SK-N-SH treated with all-trans-retinoic acid at 6 μM for 48 hours (cell line): Measurements from ENCODE around the gene ADGRV1.

Experiments
- ATAC-seq: fragments of 200-7000 bp; cut with Tn5 transposase; 3 replicates; pipeline ENCODE4 v1.9.1; 2020; ENCODE audit warnings: mild to moderate bottlenecking, moderate library complexity
- ARNTL ChIP-seq: fragments of 450-650 bp; formaldehyde crosslinking; IDR thresholded peaks from 2 replicates; pipeline ENCODE4 v1.5.0; 2020; ENCODE audit warnings: low read depth, mild to moderate bottlenecking, moderate library complexity, borderline replicate concordance
- CSDC2 ChIP-seq: fragments of 250-450 bp; sonication (Bioruptor Pico); IDR thresholded peaks from 2 replicates; pipeline ENCODE4 v1.5.0; 2020; ENCODE audit warnings: mild to moderate bottlenecking, moderate library complexity
- ESRRG ChIP-seq: fragments of 250-450 bp; sonication (Bioruptor Pico); IDR thresholded peaks from 2 replicates; pipeline ENCODE4 v1.6.1; 2021; ENCODE audit warnings: mild to moderate bottlenecking
- GLIS3 ChIP-seq: fragments of 250-450 bp; sonication (Bioruptor Pico); IDR thresholded peaks from 2 replicates; pipeline ENCODE4 v1.5.0; 2020; ENCODE audit warnings: mild to moderate bottlenecking, moderate library complexity
- ISL1 ChIP-seq: fragments of 250-450 bp; sonication (Bioruptor Pico); IDR thresholded peaks from 2 replicates; pipeline ENCODE4 v2.1.2; 2022; ENCODE audit warnings: mild to moderate bottlenecking, moderate library complexity
- OSR1 ChIP-seq: fragments of 250-450 bp; sonication (Bioruptor Pico); IDR thresholded peaks from 2 replicates; pipeline ENCODE4 v1.8.0; 2022; ENCODE audit warnings: moderate library complexity, mild to moderate bottlenecking, inconsistent platforms
- PPARA ChIP-seq: fragments of 250-450 bp; sonication (Bioruptor Pico); IDR thresholded peaks from 2 replicates; pipeline ENCODE4 v1.5.0; 2020; ENCODE audit warnings: mild to moderate bottlenecking, borderline replicate concordance
- RARB ChIP-seq: fragments of 250-450 bp; sonication (Bioruptor Pico); IDR thresholded peaks from 2 replicates; pipeline ENCODE4 v1.8.0; 2021; ENCODE audit warnings: mild to moderate bottlenecking, moderate library complexity
- SNAI2 ChIP-seq: fragments of 250-450 bp; sonication (Bioruptor Pico); IDR thresholded peaks from 2 replicates; pipeline ENCODE4 v1.5.0; 2020; ENCODE audit warnings: mild to moderate bottlenecking, moderate library complexity
- TCF4 ChIP-seq: fragments of 250-450 bp; sonication (Bioruptor Pico); IDR thresholded peaks from 2 replicates; pipeline ENCODE4 v1.8.0; 2021; ENCODE audit warnings: mild to moderate bottlenecking, moderate library complexity, borderline replicate concordance
- TOX ChIP-seq: fragments of 250-450 bp; sonication (Bioruptor Pico); IDR thresholded peaks from 2 replicates; pipeline ENCODE4 v1.8.0; 2021; ENCODE audit warnings: mild to moderate bottlenecking, moderate library complexity, borderline replicate concordance
- ZC3H10 ChIP-seq: fragments of 250-450 bp; sonication (Bioruptor Pico); IDR thresholded peaks from 2 replicates; pipeline ENCODE4 v1.5.1; 2021; ENCODE audit warnings: mild to moderate bottlenecking, moderate library complexity
- ZFP3 ChIP-seq: fragments of 250-450 bp; sonication (Bioruptor Pico); IDR thresholded peaks from 2 replicates; pipeline ENCODE4 v1.5.0; 2020; ENCODE audit warnings: mild to moderate bottlenecking, moderate library complexity
- ZFP30 ChIP-seq: fragments of 450-650 bp; formaldehyde crosslinking; IDR thresholded peaks from 2 replicates; pipeline ENCODE4 v1.5.0; 2022; ENCODE audit warnings: mild to moderate bottlenecking, moderate library complexity
- ZNF565 ChIP-seq: fragments of 450-650 bp; formaldehyde crosslinking; conservative IDR thresholded peaks from 2 replicates; pipeline ENCODE4 v1.5.0; 2020; ENCODE audit warnings: low read depth, mild to moderate bottlenecking, moderate library complexity
- ZNF70 ChIP-seq: fragments of 450-650 bp; formaldehyde crosslinking; IDR thresholded peaks from 2 replicates; pipeline ENCODE4 v1.5.0; 2020; ENCODE audit warnings: mild to moderate bottlenecking, moderate library complexity
- TF ChIP-seq, protein P1 (sequence below): fragments of 250-450 bp; sonication (Bioruptor Pico); IDR thresholded peaks from 2 replicates; pipeline ENCODE4 v1.5.1; 2020; ENCODE audit warnings: low read depth, mild to moderate bottlenecking, moderate library complexity
- TF ChIP-seq, protein P2 (sequence below): fragments of 250-450 bp; sonication (Bioruptor Pico); IDR thresholded peaks from 2 replicates; pipeline ENCODE4 v1.8.0; 2020; ENCODE audit warnings: mild to moderate bottlenecking, moderate library complexity, borderline replicate concordance
- TF ChIP-seq, protein P3 (sequence below): fragments of 250-450 bp; sonication (Bioruptor Pico); IDR thresholded peaks from 2 replicates; pipeline ENCODE4 v1.8.0; 2021; ENCODE audit warnings: low read depth, mild to moderate bottlenecking, moderate library complexity, borderline replicate concordance
- TF ChIP-seq, protein P4 (sequence below): fragments of 250-450 bp; sonication (Bioruptor Pico); IDR thresholded peaks from 2 replicates; pipeline ENCODE4 v1.5.0; 2020; ENCODE audit warnings: mild to moderate bottlenecking, moderate library complexity
- TF ChIP-seq, protein P5 (sequence below): fragments of 250-450 bp; sonication (Bioruptor Pico); IDR thresholded peaks from 2 replicates; pipeline ENCODE4 v1.5.1; 2021; ENCODE audit warnings: mild to moderate bottlenecking, moderate library complexity

Gene ADGRV1

DNA sequence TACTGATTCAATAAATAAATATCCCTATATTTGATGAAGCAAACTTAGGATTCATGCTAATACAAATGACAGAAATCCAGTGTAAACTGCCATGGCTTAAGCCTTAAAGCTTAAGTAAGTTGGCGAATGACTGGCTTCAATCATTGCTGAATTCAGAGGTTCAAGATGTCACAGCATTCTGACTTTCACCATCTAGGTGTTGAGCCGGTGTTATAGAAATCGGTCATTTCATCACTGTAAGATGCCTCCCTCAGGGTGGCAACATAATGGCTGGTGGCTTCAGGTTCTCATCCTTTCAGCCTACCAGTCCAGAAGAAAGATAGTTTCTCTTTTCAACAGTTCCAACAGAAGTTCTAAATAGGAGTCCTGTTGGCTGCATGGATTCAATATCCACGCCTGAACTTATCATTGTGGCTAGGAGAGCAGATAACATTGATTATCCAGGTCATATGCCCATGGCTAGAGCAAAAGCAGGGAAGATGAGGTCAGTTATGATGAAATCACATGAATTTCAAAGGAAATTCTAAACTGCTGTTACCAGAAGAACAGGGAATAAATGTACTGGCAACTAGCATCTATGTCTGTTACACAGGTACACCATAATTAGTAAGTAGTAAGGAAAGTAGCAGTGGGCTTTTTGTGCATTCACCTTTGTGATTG lies 460.2 kb downstream of the ADGRV1 start:
- TF ChIP-seq ZFP3 (CRISPR knock-in tag) (no peak), ZFP30 (CRISPR knock-in tag) (no peak)
- TF ChIP-seq, all 23 proteins: peak for 0
- ATAC-seq, result no peak

DNA sequence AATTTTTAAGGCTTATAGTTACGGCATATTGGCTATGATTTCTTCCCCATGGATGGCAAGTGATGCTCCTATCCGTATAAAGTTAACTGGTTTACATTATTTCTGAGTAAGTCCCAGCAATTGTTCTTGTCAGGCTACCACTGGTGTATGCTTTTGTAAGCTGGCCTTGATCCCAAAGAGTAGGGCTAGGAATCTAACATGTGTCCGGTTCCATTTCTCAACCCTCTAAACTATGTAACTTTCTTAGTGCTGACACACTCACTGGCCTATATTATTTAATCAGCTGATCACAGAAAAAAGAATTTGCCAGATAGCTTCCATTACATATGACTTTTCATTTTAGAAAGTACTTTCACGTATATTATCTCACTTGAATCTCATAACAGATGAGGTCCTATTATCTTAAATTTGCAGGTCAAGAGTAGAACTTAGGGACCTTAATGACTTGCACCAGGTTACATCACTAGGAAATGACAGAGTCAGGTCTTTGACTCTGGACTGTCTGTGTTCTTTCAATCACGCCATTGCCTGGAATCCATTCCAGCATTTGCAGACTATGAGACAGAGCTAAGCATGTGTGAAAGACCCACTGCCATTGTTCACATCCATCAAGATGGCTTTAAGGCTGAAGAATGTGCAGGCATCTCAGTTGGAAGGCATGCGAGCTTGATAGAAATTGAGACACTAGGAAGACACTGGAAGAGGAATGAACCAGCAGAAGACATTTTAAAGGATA lies 461.6 kb downstream of the ADGRV1 start:
- no peak; the same call in 2 of the 3 replicates for ATAC-seq
- no peak for TF ChIP-seq ZC3H10 (CRISPR knock-in tag)
- TF ChIP-seq ZNF565, result no peak
- TF ChIP-seq ESRRG (CRISPR knock-in tag), result no peak
- TF ChIP-seq ISL1 (CRISPR knock-in tag), result no peak
- no peak for TF ChIP-seq RARB (CRISPR knock-in tag)
- no peak for TF ChIP-seq PPARA
- no peak for TF ChIP-seq OSR1
- TF ChIP-seq, protein P1, sequence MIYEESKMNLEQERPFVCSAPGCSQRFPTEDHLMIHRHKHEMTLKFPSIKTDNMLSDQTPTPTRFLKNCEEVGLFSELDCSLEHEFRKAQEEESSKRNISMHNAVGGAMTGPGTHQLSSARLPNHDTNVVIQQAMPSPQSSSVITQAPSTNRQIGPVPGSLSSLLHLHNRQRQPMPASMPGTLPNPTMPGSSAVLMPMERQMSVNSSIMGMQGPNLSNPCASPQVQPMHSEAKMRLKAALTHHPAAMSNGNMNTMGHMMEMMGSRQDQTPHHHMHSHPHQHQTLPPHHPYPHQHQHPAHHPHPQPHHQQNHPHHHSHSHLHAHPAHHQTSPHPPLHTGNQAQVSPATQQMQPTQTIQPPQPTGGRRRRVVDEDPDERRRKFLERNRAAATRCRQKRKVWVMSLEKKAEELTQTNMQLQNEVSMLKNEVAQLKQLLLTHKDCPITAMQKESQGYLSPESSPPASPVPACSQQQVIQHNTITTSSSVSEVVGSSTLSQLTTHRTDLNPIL, result no peak
- TF ChIP-seq GLIS3 (CRISPR knock-in tag), result no peak
- no peak for TF ChIP-seq TCF4
- TF ChIP-seq ZFP30 (CRISPR knock-in tag), result no peak
- no peak for TF ChIP-seq ARNTL (CRISPR knock-in tag)
- TF ChIP-seq, protein P2, sequence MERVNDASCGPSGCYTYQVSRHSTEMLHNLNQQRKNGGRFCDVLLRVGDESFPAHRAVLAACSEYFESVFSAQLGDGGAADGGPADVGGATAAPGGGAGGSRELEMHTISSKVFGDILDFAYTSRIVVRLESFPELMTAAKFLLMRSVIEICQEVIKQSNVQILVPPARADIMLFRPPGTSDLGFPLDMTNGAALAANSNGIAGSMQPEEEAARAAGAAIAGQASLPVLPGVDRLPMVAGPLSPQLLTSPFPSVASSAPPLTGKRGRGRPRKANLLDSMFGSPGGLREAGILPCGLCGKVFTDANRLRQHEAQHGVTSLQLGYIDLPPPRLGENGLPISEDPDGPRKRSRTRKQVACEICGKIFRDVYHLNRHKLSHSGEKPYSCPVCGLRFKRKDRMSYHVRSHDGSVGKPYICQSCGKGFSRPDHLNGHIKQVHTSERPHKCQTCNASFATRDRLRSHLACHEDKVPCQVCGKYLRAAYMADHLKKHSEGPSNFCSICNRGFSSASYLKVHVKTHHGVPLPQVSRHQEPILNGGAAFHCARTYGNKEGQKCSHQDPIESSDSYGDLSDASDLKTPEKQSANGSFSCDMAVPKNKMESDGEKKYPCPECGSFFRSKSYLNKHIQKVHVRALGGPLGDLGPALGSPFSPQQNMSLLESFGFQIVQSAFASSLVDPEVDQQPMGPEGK, result no peak
- no peak for TF ChIP-seq CSDC2 (CRISPR knock-in tag)
- TF ChIP-seq, protein P3, sequence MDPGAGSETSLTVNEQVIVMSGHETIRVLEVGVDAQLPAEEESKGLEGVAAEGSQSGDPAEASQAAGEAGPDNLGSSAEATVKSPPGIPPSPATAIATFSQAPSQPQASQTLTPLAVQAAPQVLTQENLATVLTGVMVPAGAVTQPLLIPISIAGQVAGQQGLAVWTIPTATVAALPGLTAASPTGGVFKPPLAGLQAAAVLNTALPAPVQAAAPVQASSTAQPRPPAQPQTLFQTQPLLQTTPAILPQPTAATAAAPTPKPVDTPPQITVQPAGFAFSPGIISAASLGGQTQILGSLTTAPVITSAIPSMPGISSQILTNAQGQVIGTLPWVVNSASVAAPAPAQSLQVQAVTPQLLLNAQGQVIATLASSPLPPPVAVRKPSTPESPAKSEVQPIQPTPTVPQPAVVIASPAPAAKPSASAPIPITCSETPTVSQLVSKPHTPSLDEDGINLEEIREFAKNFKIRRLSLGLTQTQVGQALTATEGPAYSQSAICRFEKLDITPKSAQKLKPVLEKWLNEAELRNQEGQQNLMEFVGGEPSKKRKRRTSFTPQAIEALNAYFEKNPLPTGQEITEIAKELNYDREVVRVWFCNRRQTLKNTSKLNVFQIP, result no peak

DNA sequence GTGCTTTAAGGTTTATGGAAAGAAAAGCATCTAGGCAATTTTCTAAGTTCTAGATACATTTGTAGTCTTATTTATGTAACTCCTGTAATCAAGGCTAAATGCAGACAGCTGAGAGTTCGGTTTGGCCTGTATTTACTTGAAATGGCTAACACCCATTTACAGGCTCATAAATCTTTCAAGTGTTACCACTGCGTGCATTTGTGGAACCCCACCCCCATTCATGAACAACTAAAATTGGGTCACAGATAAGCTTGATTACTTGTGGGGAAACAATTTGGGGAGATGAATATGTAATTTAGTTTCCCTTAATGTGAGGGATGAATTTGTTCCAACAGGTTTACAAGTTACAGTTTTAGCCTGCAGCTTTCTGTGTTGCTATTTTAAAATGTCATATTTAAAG lies 463.9 kb downstream of the ADGRV1 start:
- no peak for TF ChIP-seq ARNTL (CRISPR knock-in tag)
- TF ChIP-seq ZC3H10 (CRISPR knock-in tag), result no peak
- no peak for TF ChIP-seq CSDC2 (CRISPR knock-in tag)
- TF ChIP-seq, protein P1, result no peak
- no peak for TF ChIP-seq TCF4
- TF ChIP-seq ZNF565, result no peak
- TF ChIP-seq, protein P4, sequence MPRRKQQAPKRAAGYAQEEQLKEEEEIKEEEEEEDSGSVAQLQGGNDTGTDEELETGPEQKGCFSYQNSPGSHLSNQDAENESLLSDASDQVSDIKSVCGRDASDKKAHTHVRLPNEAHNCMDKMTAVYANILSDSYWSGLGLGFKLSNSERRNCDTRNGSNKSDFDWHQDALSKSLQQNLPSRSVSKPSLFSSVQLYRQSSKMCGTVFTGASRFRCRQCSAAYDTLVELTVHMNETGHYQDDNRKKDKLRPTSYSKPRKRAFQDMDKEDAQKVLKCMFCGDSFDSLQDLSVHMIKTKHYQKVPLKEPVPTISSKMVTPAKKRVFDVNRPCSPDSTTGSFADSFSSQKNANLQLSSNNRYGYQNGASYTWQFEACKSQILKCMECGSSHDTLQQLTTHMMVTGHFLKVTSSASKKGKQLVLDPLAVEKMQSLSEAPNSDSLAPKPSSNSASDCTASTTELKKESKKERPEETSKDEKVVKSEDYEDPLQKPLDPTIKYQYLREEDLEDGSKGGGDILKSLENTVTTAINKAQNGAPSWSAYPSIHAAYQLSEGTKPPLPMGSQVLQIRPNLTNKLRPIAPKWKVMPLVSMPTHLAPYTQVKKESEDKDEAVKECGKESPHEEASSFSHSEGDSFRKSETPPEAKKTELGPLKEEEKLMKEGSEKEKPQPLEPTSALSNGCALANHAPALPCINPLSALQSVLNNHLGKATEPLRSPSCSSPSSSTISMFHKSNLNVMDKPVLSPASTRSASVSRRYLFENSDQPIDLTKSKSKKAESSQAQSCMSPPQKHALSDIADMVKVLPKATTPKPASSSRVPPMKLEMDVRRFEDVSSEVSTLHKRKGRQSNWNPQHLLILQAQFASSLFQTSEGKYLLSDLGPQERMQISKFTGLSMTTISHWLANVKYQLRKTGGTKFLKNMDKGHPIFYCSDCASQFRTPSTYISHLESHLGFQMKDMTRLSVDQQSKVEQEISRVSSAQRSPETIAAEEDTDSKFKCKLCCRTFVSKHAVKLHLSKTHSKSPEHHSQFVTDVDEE (CRISPR knock-in tag), result no peak
- TF ChIP-seq, protein P2, result no peak
- no peak for TF ChIP-seq SNAI2 (CRISPR knock-in tag)
- TF ChIP-seq TOX, result no peak
- TF ChIP-seq, protein P5, sequence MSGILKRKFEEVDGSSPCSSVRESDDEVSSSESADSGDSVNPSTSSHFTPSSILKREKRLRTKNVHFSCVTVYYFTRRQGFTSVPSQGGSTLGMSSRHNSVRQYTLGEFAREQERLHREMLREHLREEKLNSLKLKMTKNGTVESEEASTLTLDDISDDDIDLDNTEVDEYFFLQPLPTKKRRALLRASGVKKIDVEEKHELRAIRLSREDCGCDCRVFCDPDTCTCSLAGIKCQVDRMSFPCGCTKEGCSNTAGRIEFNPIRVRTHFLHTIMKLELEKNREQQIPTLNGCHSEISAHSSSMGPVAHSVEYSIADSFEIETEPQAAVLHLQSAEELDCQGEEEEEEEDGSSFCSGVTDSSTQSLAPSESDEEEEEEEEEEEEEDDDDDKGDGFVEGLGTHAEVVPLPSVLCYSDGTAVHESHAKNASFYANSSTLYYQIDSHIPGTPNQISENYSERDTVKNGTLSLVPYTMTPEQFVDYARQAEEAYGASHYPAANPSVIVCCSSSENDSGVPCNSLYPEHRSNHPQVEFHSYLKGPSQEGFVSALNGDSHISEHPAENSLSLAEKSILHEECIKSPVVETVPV (CRISPR knock-in tag), result no peak
- no peak for TF ChIP-seq RARB (CRISPR knock-in tag)
- no peak for TF ChIP-seq ZNF70
- TF ChIP-seq ESRRG (CRISPR knock-in tag), result no peak
- no peak for ATAC-seq
